ENCODE measurements around the gene USP21. TPM values are rescaled to one million over a fixed set of nuclear protein-coding genes. Genes with fewer than 3 reads are reported as not detected.

The USP21 gene
- total RNA-seq, 3 donors from 2014 or later (not counting 1 experiment from before 2014, with no cell fraction given), result 31.6 to 40.3 (median 35.3) TPM

DNA sequence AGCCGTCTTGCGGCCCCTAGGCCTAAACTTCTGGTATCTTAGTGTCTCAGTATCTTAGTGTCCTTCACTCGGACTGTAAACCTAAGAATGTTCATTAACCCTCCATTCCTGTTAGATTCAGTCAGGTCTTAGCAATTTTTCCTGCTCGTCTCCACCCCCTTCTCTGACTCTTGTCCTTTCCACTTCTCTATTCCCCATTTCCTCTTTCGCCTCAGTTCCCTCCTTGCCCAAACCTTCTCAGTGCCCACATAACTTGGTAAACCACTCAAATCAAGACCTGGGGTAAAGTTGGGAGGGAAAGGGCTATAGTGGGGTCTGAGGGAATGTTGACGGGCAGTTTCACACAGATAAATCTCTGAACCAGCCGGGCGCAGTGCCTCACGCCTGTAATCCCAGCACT, 55.1 kb downstream of the USP21 start:
- Histone ChIP-seq H3K27ac (ENCODE audit: low read length) (peak overlapping the region; percentile 86), H3K27me3 (ENCODE audit: control insufficient read depth, insufficient read depth, low read length) (no peaks in the 10 kb centered on the region), H3K36me3 (ENCODE audit: control insufficient read depth, insufficient read depth, low read length) (peaks cover 60% of the 10 kb centered on the region), H3K4me3 (ENCODE audit: low read length) (no peak overlapping the region), H3K4me1 (ENCODE audit: control insufficient read depth, insufficient read depth, low read length) (peaks cover 39% of the 10 kb centered on the region), H3K9me3 (ENCODE audit: control insufficient read depth, insufficient read depth, low read length) (no peaks in the 10 kb centered on the region)
- Mint-ChIP-seq H3K4me1 (peaks cover 66 to 68% of the 10 kb centered on the region in 2 donors), H3K9me3 (no peaks in the 10 kb centered on the region), H3K36me3 (peaks cover 18% of the 10 kb centered on the region), H3K27me3 (ENCODE audit: low read depth in 2 of 2) (no peaks in the 10 kb centered on the region), H3K27ac (peak overlapping the region; percentile 96 to 99), H3K4me3 (peak overlapping the region; percentile 95)
- WGBS (ENCODE audit: insufficient coverage), result 95% methylated on average over 8 of the region's 9 CpGs
- intact Hi-C loops (cut with micrococcal nuclease), result loop anchor here (10.0 kb wide), 2 partner anchors 330 to 520 kb away; partner anchors contain the start of gene FCGR3A
- TF ChIP-seq, protein P1, sequence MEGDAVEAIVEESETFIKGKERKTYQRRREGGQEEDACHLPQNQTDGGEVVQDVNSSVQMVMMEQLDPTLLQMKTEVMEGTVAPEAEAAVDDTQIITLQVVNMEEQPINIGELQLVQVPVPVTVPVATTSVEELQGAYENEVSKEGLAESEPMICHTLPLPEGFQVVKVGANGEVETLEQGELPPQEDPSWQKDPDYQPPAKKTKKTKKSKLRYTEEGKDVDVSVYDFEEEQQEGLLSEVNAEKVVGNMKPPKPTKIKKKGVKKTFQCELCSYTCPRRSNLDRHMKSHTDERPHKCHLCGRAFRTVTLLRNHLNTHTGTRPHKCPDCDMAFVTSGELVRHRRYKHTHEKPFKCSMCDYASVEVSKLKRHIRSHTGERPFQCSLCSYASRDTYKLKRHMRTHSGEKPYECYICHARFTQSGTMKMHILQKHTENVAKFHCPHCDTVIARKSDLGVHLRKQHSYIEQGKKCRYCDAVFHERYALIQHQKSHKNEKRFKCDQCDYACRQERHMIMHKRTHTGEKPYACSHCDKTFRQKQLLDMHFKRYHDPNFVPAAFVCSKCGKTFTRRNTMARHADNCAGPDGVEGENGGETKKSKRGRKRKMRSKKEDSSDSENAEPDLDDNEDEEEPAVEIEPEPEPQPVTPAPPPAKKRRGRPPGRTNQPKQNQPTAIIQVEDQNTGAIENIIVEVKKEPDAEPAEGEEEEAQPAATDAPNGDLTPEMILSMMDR (IDR thresholded peaks at IDR 0.05), result no peak
- ATAC-seq (no peak), DNase-seq (no peak)

DNA sequence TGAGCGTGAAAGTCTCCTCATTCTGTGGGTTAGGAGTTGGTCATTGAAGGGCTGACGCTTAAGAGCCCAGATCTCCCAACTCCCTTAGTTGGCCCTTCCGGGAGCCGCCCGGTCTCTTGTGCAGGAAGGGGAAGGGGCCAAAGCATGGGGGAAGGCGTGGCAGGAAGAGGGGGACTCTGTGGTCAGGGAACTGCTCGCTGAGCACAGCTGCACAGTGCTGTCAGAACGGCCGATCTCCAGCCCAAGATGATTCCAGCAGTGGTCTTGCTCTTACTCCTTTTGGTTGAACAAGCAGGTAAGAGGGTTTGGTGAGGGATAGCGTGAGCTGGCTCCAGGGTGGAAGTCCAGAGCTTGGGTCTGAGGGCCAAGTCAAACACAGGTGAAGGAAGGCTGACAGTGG, 55.8 kb downstream of the USP21 start, which contains the start of gene FCER1G:
Gene FCER1G (plus strand): TSS at position 220 of the 400 bp plus-strand sequence. CDS start 27 bp downstream, at position 247.
- TF ChIP-seq, protein P1 (IDR thresholded peaks at IDR 0.05), result no peak
- peaks cover 60% of the 10 kb centered on the region for H3K36me3 ChIP-seq (ENCODE audit: control insufficient read depth, insufficient read depth, low read length)
- no peaks in the 10 kb centered on the region for H3K9me3 ChIP-seq (ENCODE audit: control insufficient read depth, insufficient read depth, low read length)
- DNase-seq, result no peak
- no peaks in the 10 kb centered on the region for H3K27me3 ChIP-seq (ENCODE audit: control insufficient read depth, insufficient read depth, low read length)
- H3K27me3 Mint-ChIP-seq (ENCODE audit: low read depth in 2 of 2), result no peaks in the 10 kb centered on the region
- H3K36me3 Mint-ChIP-seq, result peaks cover 11% of the 10 kb centered on the region
- ATAC-seq, result peak in 2 of 3 donors; percentile 6 to 48
- H3K4me1 Mint-ChIP-seq, result peaks cover 61 to 68% of the 10 kb centered on the region in 2 donors
- H3K27ac ChIP-seq (ENCODE audit: low read length), result peak within 1 kb of the TSS; percentile 86
- H3K9me3 Mint-ChIP-seq, result no peaks in the 10 kb centered on the region
- H3K4me1 ChIP-seq (ENCODE audit: control insufficient read depth, insufficient read depth, low read length), result peaks cover 34% of the 10 kb centered on the region
- intact Hi-C loops (cut with micrococcal nuclease), result loop anchor here (5.0 to 10.0 kb wide), 3 partner anchors 330 to 520 kb away; partner anchors contain the start of gene FCGR3A
- H3K4me3 ChIP-seq (ENCODE audit: low read length), result peak within 1 kb of the TSS; percentile 76
- WGBS (ENCODE audit: insufficient coverage), result 18% methylated on average over 10 of the region's 10 CpGs
- H3K27ac Mint-ChIP-seq, result peak within 1 kb of the TSS; percentile 96 to 99
- H3K4me3 Mint-ChIP-seq, result peak within 1 kb of the TSS; percentile 95

Other genes with a start within 250 kb of the USP21 start
- gene ITLN2, start 204.7 kb upstream of the USP21 start, total RNA-seq, result not detected
- gene F11R, start 138.3 kb upstream of the USP21 start, total RNA-seq, result 10 to 100 TPM; 27.8 to 34.6 (median 30.2) TPM
- 10 to 100 TPM; 31.8 to 36.3 (median 34.3) TPM for gene TSTD1, start 120.5 kb upstream of the USP21 start, total RNA-seq
- gene USF1, start 113.5 kb upstream of the USP21 start, total RNA-seq, result 100 to 1,000 TPM; 113 to 121 (median 114) TPM
- 100 to 1,000 TPM; 246 to 310 (median 272) TPM for gene ARHGAP30, start 89.6 kb upstream of the USP21 start, total RNA-seq
- gene NECTIN4, start 69.9 kb upstream of the USP21 start, total RNA-seq, result under 1 TPM in 2 of 3 donors, not detected in 1; 0.07 to 0.09 TPM
- under 1 TPM in 2 of 3 donors, not detected in 1; 0.49 to 0.50 TPM for gene KLHDC9, start 61.1 kb upstream of the USP21 start, total RNA-seq
- 10 to 100 TPM; 31.6 to 40.0 (median 35.0) TPM for gene PFDN2, start 41.5 kb upstream of the USP21 start, total RNA-seq
- gene NIT1, start 41.4 kb upstream of the USP21 start, total RNA-seq, result 10 to 100 TPM; 26.5 to 31.7 (median 31.6) TPM
- 10 to 100 TPM; 40.6 to 44.0 (median 43.0) TPM for gene DEDD, start 26.8 kb upstream of the USP21 start, total RNA-seq
- 100 to 1,000 TPM; 109 to 155 (median 117) TPM for gene UFC1, start 5.5 kb upstream of the USP21 start, total RNA-seq
- 10 to 100 TPM; 45.5 to 66.3 (median 57.4) TPM for gene PPOX, start 6.9 kb downstream of the USP21 start, total RNA-seq
- 10 to 100 TPM; 58.4 to 62.2 (median 59.4) TPM for gene B4GALT3, start 18.0 kb downstream of the USP21 start, total RNA-seq
- under 1 TPM; 0.14 to 0.20 (median 0.14) TPM for gene ADAMTS4, start 39.6 kb downstream of the USP21 start, total RNA-seq
- gene NDUFS2, start 42.9 kb downstream of the USP21 start, total RNA-seq, result 10 to 100 TPM; 74.7 to 88.8 (median 84.7) TPM
- gene FCER1G, start 55.8 kb downstream of the USP21 start, total RNA-seq, result 100 to 1,000 TPM; 226 to 281 (median 259) TPM
- not detected for gene APOA2, start 64.1 kb downstream of the USP21 start, total RNA-seq
- gene TOMM40L, start 66.6 kb downstream of the USP21 start, total RNA-seq, result 10 to 100 TPM; 16.6 to 23.6 (median 22.8) TPM
- gene NR1I3, start 78.7 kb downstream of the USP21 start, total RNA-seq, result not detected
- not detected for gene PCP4L1, start 99.2 kb downstream of the USP21 start, total RNA-seq
- 1 to 10 TPM; 4.6 to 9.0 (median 8.7) TPM for gene MPZ, start 150.5 kb downstream of the USP21 start, total RNA-seq
- 10 to 100 TPM; 74.5 to 97.3 (median 86.0) TPM for gene SDHC, start 154.9 kb downstream of the USP21 start, total RNA-seq
- not detected for gene CFAP126, start 208.4 kb downstream of the USP21 start, total RNA-seq